Astrocyte (in vitro differentiated cells and primary cell): ENCODE data around the gene PDZK1IP1.

Source experiments
- EZH2 ChIP-seq: IDR thresholded peaks from 2 replicates; pipeline ENCODE4 v1.6.1; 2012; ENCODE audit warnings: mild to moderate bottlenecking, low read length, inconsistent platforms; ENCODE audit not compliant: insufficient read depth
- TF ChIP-seq, protein P1 (sequence below): IDR thresholded peaks from 2 replicates; pipeline ENCODE4 v1.5.1; 2011; ENCODE audit warnings: low read depth, mild to moderate bottlenecking, inconsistent platforms, low read length, moderate library complexity; ENCODE audit not compliant: insufficient read depth

DNA sequence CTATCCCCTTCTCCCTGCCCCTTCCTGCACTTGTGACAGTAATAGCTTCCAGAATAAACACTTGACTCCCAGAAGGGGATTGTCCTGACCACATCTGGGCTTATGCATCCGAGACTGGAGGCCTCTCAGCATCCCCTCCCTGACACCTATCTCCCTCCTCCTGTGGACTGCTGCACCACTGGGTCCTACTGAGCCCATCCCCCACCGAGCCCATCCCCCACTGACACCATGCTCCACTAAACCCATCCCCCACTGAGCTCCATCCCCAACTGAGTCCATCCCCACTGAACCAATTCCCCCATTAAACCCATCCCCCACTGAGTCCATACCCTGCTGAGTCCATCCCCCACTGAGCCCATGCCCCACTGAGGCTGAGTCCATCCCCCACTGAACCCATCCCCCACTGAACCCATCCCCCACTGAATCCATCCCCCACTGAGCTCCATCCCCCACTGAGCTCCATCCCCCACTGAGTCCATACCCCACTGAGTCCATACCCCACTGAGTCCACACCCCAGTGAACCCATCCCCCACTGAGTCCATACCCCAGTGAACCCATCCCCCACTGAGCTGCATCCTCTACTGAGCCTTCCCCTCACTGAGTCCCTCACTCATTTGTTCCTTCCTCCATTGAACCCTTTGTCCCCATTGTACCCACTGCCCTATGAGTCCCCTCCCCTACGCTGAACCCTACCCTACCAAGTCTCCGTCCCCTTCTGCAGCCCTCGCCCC is 5.6 kb downstream of the PDZK1IP1 start:
- TF ChIP-seq, protein P1, sequence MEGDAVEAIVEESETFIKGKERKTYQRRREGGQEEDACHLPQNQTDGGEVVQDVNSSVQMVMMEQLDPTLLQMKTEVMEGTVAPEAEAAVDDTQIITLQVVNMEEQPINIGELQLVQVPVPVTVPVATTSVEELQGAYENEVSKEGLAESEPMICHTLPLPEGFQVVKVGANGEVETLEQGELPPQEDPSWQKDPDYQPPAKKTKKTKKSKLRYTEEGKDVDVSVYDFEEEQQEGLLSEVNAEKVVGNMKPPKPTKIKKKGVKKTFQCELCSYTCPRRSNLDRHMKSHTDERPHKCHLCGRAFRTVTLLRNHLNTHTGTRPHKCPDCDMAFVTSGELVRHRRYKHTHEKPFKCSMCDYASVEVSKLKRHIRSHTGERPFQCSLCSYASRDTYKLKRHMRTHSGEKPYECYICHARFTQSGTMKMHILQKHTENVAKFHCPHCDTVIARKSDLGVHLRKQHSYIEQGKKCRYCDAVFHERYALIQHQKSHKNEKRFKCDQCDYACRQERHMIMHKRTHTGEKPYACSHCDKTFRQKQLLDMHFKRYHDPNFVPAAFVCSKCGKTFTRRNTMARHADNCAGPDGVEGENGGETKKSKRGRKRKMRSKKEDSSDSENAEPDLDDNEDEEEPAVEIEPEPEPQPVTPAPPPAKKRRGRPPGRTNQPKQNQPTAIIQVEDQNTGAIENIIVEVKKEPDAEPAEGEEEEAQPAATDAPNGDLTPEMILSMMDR, result no peak
- TF ChIP-seq EZH2, result no peak
